GM23338 (cell line): ENCODE measurements around the gene MTARC1. TPM values are rescaled to one million over a fixed set of nuclear protein-coding genes. Genes with fewer than 3 reads are reported as not detected.

ENCODE experiments used
- ATAC-seq: fragments of 200-7000 bp; cut with Tn5 transposase; 3 replicates; pipeline ENCODE4 v1.9.1; 2020
- DNase-seq: peaks from one replicate; pipeline ENCODE4 v3.0.0-alpha.2; 2015; ENCODE audit warnings: low spot score
- H2AFZ ChIP-seq: fragments of 200-600 bp; sonication (generic); 2 replicates; pipeline ENCODE4 v1.8.0; 2016; ENCODE audit warnings: antibody characterized with exemption, mild to moderate bottlenecking, moderate library complexity
- H3F3A ChIP-seq: fragments of 200-600 bp; sonication (generic); replicated peaks from 2 replicates; pipeline ENCODE4 v1.8.0; 2017; ENCODE audit warnings: antibody characterized with exemption, mixed run types, low read depth
- H3K27ac ChIP-seq: fragments of 200-600 bp; sonication (generic); 2 replicates; pipeline ENCODE4 v1.6.1; 2016; ENCODE audit warnings: low read depth
- H3K27me3 ChIP-seq: fragments of 200-600 bp; sonication (generic); 2 replicates; pipeline ENCODE4 v1.8.0; 2016; ENCODE audit warnings: mild to moderate bottlenecking, mixed run types, moderate library complexity; ENCODE audit not compliant: insufficient read depth
- H3K36me3 ChIP-seq: fragments of 200-600 bp; sonication (generic); 2 replicates; pipeline ENCODE4 v1.8.0; 2016; ENCODE audit warnings: mild to moderate bottlenecking; ENCODE audit not compliant: insufficient read depth
- H3K4me1 ChIP-seq: fragments of 200-600 bp; sonication (generic); 2 replicates; pipeline ENCODE4 v1.8.0; 2016; ENCODE audit warnings: mild to moderate bottlenecking, moderate library complexity; ENCODE audit not compliant: insufficient read depth
- H3K4me2 ChIP-seq: fragments of 200-600 bp; sonication (generic); 2 replicates; pipeline ENCODE4 v1.7.1; 2017; ENCODE audit warnings: mixed run types
- H3K4me3 ChIP-seq: fragments of 200-600 bp; sonication (generic); 2 replicates; pipeline ENCODE4 v1.6.1; 2016; ENCODE audit warnings: mixed run types
- H3K79me2 ChIP-seq: fragments of 200-600 bp; sonication (generic); replicated peaks from 2 replicates; pipeline ENCODE4 v1.8.0; 2017; ENCODE audit warnings: mild to moderate bottlenecking; ENCODE audit not compliant: insufficient read depth
- H3K9me2 ChIP-seq: fragments of 200-600 bp; sonication (generic); 2 replicates; pipeline ENCODE4 v1.8.0; 2017; ENCODE audit not compliant: insufficient read depth
- H4K20me1 ChIP-seq: fragments of 200-600 bp; sonication (generic); replicated peaks from 2 replicates; pipeline ENCODE4 v1.8.0; 2017; ENCODE audit warnings: mild to moderate bottlenecking; ENCODE audit not compliant: insufficient read depth
- H3K27ac Mint-ChIP-seq: 2 replicates; pipeline ENCODE4 v1.8.0; 2020; ENCODE audit warnings: inconsistent platforms, mild to moderate bottlenecking, moderate library complexity, mixed read lengths
- H3K27me3 Mint-ChIP-seq: 3 replicates; pipeline ENCODE4 v1.8.0; 2022; ENCODE audit warnings: low read depth, mild to moderate bottlenecking, moderate library complexity, mixed read lengths, inconsistent platforms; ENCODE audit not compliant: insufficient read depth, poor library complexity
- H3K36me3 Mint-ChIP-seq: 3 replicates; pipeline ENCODE4 v1.8.0; 2021; ENCODE audit warnings: low read depth, mild to moderate bottlenecking, inconsistent platforms, moderate library complexity, mixed read lengths
- H3K4me1 Mint-ChIP-seq: 3 replicates; pipeline ENCODE4 v1.8.0; 2020; ENCODE audit warnings: mild to moderate bottlenecking, inconsistent platforms, mixed read lengths
- H3K4me3 Mint-ChIP-seq: 3 replicates; pipeline ENCODE4 v1.8.0; 2021; ENCODE audit warnings: moderate library complexity, mild to moderate bottlenecking, inconsistent platforms, mixed read lengths
- H3K9me3 Mint-ChIP-seq: 3 replicates; pipeline ENCODE4 v1.8.0; 2020; ENCODE audit warnings: moderate library complexity, mild to moderate bottlenecking, inconsistent platforms, mixed read lengths
- CREB1 ChIP-seq: fragments of 250-450 bp; sonication (Bioruptor Pico); IDR thresholded peaks from 2 replicates; pipeline ENCODE4 v1.5.0; 2020; ENCODE audit warnings: low read depth, mild to moderate bottlenecking, moderate library complexity
- EZH2 ChIP-seq: fragments of 200-600 bp; sonication (generic); IDR thresholded peaks from one replicate; pipeline ENCODE4 v1.8.0; 2017; ENCODE audit warnings: antibody characterized with exemption, mild to moderate bottlenecking, low read depth; ENCODE audit not compliant: unreplicated experiment
- EZH2phosphoT487 ChIP-seq: fragments of 200-600 bp; sonication (generic); IDR thresholded peaks from one replicate; pipeline ENCODE4 v1.8.1; 2018; ENCODE audit warnings: antibody characterized with exemption; ENCODE audit not compliant: unreplicated experiment
- JUNB ChIP-seq: IDR thresholded peaks from one replicate; pipeline ENCODE4 v1.6.1; 2016; ENCODE audit warnings: antibody characterized with exemption; ENCODE audit not compliant: unreplicated experiment
- NANOG ChIP-seq: IDR thresholded peaks from 2 replicates; pipeline ENCODE4 v1.6.1; 2016; ENCODE audit warnings: antibody characterized with exemption, borderline replicate concordance
- POLR2AphosphoS5 ChIP-seq: IDR thresholded peaks from 2 replicates; pipeline ENCODE4 v1.6.1; 2016; ENCODE audit warnings: antibody characterized with exemption, low read depth
- STAT1 ChIP-seq: IDR thresholded peaks from one replicate; pipeline ENCODE4 v1.6.1; 2016; ENCODE audit warnings: antibody characterized with exemption; ENCODE audit not compliant: unreplicated experiment
- ZNF114 ChIP-seq: fragments of 250-450 bp; sonication (Bioruptor Pico); IDR thresholded peaks from 2 replicates; pipeline ENCODE4 v1.5.0; 2020; ENCODE audit warnings: mild to moderate bottlenecking, moderate library complexity
- ZNF331 ChIP-seq: fragments of 250-450 bp; sonication (Bioruptor Pico); IDR thresholded peaks from 2 replicates; pipeline ENCODE4 v1.5.0; 2020; ENCODE audit warnings: low read depth, mild to moderate bottlenecking, moderate library complexity
- polyA plus RNA-seq: library from polyadenylated mRNA; unstranded; fragments of >200 nt; fragmentation: Nextera tagmentation; extraction: Ambion mirVana; gene quantifications from 2 replicates; pipeline ENCODE4 v1.2.1, GENCODE V29; 2016
- total RNA-seq: library from RNA; depleted of rRNA; stranded (reverse); fragments of >200 nt; shearing (Covaris generic); gene quantifications from 2 replicates; pipeline ENCODE4 v1.2.3, GENCODE V29; 2014
- TF ChIP-seq, protein P1 (sequence below): fragments of 250-450 bp; sonication (Bioruptor Pico); IDR thresholded peaks from 2 replicates; pipeline ENCODE4 v1.5.0; 2020; ENCODE audit warnings: mild to moderate bottlenecking, moderate library complexity
- TF ChIP-seq, protein P2 (sequence below), 2 experiments: fragments of 200-600 bp in 1 of 2; sonication (generic) in 1 of 2; conservative IDR thresholded peaks; 2 replicates each; pipeline versions ENCODE4 v1.5.1 to v1.6.1; 2016 to 2017; ENCODE audit warnings: antibody characterized with exemption in 2 of 2, low read depth in 2 of 2, mild to moderate bottlenecking in 2 of 2, moderate library complexity in 1 of 2
- TF ChIP-seq, protein P3 (sequence below): IDR thresholded peaks from 2 replicates; pipeline ENCODE4 v1.6.1; 2016; ENCODE audit warnings: antibody characterized with exemption
- TF ChIP-seq, protein P4 (sequence below): IDR thresholded peaks from one replicate; pipeline ENCODE4 v1.6.1; 2018; ENCODE audit warnings: antibody characterized with exemption; ENCODE audit not compliant: unreplicated experiment

MTARC1 gene
- total and polyA plus RNA-seq, 2 experiments from 2014 or later = 33.9 to 34.6 TPM

DNA sequence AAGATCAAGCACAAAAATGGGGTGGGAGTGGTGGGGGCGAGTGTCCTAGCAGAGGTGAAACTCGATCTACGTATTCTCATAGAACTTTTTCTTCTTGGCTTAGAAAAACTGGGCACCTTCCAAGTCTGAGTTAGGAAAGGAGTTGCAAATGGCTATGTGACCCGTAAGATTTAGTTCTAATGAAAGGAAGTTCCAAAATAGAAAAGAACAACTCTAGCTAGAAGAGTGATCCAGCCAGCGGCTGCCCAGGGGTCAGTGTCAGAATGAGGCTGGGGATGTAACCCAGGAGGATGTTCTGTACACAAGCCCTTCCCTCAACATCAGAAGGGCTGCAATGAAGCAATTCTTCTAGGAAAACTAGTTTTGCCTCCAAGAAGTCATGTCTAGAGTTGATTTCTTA lies 5.2 kb downstream of the MTARC1 start:
- DNase-seq = no peak
- Mint-ChIP-seq H3K27ac (no peak overlapping the region), H3K36me3 (peaks cover 17% of the 10 kb centered on the region), H3K4me3 (no peak overlapping the region), H3K27me3 (peaks cover 5% of the 10 kb centered on the region), H3K4me1 (no peaks in the 10 kb centered on the region), H3K9me3 (no peaks in the 10 kb centered on the region)
- Histone ChIP-seq H3K27ac (no peak overlapping the region), H3K27me3 (no peaks in the 10 kb centered on the region), H2AFZ (no peak overlapping the region), H3F3A (no peaks in the 10 kb centered on the region), H4K20me1 (peaks cover 20% of the 10 kb centered on the region), H3K79me2 (peaks cover 34% of the 10 kb centered on the region), H3K4me3 (no peak overlapping the region), H3K4me1 (peaks cover 10% of the 10 kb centered on the region), H3K9me2 (no peaks in the 10 kb centered on the region), H3K4me2 (no peak overlapping the region), H3K36me3 (0 out of 2 replicates have a peak, but pooled peaks cover 6% of the 10 kb centered on the region)
- no peak for ATAC-seq
- TF ChIP-seq ZNF331 (CRISPR knock-in tag) (no peak), JUNB (no peak), NANOG (no peak), CREB1 (CRISPR knock-in tag) (no peak), STAT1 (no peak), EZH2phosphoT487 (no peak), EZH2 (no peak), POLR2AphosphoS5 (no peak), ZNF114 (no peak)
- TF ChIP-seq, protein P1, sequence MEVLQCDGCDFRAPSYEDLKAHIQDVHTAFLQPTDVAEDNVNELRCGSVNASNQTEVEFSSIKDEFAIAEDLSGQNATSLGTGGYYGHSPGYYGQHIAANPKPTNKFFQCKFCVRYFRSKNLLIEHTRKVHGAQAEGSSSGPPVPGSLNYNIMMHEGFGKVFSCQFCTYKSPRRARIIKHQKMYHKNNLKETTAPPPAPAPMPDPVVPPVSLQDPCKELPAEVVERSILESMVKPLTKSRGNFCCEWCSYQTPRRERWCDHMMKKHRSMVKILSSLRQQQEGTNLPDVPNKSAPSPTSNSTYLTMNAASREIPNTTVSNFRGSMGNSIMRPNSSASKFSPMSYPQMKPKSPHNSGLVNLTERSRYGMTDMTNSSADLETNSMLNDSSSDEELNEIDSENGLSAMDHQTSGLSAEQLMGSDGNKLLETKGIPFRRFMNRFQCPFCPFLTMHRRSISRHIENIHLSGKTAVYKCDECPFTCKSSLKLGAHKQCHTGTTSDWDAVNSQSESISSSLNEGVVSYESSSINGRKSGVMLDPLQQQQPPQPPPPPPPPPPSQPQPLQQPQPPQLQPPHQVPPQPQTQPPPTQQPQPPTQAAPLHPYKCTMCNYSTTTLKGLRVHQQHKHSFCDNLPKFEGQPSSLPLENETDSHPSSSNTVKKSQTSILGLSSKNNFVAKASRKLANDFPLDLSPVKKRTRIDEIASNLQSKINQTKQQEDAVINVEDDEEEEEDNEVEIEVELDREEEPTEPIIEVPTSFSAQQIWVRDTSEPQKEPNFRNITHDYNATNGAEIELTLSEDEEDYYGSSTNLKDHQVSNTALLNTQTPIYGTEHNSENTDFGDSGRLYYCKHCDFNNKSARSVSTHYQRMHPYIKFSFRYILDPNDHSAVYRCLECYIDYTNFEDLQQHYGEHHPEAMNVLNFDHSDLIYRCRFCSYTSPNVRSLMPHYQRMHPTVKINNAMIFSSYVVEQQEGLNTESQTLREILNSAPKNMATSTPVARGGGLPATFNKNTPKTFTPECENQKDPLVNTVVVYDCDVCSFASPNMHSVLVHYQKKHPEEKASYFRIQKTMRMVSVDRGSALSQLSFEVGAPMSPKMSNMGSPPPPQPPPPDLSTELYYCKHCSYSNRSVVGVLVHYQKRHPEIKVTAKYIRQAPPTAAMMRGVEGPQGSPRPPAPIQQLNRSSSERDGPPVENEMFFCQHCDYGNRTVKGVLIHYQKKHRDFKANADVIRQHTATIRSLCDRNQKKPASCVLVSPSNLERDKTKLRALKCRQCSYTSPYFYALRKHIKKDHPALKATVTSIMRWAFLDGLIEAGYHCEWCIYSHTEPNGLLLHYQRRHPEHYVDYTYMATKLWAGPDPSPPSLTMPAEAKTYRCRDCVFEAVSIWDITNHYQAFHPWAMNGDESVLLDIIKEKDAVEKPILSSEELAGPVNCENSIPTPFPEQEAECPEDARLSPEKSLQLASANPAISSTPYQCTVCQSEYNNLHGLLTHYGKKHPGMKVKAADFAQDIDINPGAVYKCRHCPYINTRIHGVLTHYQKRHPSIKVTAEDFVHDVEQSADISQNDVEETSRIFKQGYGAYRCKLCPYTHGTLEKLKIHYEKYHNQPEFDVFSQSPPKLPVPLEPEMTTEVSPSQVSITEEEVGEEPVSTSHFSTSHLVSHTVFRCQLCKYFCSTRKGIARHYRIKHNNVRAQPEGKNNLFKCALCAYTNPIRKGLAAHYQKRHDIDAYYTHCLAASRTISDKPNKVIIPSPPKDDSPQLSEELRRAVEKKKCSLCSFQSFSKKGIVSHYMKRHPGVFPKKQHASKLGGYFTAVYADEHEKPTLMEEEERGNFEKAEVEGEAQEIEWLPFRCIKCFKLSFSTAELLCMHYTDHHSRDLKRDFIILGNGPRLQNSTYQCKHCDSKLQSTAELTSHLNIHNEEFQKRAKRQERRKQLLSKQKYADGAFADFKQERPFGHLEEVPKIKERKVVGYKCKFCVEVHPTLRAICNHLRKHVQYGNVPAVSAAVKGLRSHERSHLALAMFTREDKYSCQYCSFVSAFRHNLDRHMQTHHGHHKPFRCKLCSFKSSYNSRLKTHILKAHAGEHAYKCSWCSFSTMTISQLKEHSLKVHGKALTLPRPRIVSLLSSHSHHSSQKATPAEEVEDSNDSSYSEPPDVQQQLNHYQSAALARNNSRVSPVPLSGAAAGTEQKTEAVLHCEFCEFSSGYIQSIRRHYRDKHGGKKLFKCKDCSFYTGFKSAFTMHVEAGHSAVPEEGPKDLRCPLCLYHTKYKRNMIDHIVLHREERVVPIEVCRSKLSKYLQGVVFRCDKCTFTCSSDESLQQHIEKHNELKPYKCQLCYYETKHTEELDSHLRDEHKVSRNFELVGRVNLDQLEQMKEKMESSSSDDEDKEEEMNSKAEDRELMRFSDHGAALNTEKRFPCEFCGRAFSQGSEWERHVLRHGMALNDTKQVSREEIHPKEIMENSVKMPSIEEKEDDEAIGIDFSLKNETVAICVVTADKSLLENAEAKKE (CRISPR knock-in tag) = no peak
- TF ChIP-seq, protein P2, sequence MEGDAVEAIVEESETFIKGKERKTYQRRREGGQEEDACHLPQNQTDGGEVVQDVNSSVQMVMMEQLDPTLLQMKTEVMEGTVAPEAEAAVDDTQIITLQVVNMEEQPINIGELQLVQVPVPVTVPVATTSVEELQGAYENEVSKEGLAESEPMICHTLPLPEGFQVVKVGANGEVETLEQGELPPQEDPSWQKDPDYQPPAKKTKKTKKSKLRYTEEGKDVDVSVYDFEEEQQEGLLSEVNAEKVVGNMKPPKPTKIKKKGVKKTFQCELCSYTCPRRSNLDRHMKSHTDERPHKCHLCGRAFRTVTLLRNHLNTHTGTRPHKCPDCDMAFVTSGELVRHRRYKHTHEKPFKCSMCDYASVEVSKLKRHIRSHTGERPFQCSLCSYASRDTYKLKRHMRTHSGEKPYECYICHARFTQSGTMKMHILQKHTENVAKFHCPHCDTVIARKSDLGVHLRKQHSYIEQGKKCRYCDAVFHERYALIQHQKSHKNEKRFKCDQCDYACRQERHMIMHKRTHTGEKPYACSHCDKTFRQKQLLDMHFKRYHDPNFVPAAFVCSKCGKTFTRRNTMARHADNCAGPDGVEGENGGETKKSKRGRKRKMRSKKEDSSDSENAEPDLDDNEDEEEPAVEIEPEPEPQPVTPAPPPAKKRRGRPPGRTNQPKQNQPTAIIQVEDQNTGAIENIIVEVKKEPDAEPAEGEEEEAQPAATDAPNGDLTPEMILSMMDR (conservative IDR thresholded peaks at IDR 0.05; ENCODE audit: low read depth in 2 of 2) = no peak
- TF ChIP-seq, protein P3, sequence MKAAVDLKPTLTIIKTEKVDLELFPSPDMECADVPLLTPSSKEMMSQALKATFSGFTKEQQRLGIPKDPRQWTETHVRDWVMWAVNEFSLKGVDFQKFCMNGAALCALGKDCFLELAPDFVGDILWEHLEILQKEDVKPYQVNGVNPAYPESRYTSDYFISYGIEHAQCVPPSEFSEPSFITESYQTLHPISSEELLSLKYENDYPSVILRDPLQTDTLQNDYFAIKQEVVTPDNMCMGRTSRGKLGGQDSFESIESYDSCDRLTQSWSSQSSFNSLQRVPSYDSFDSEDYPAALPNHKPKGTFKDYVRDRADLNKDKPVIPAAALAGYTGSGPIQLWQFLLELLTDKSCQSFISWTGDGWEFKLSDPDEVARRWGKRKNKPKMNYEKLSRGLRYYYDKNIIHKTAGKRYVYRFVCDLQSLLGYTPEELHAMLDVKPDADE = no peak
- TF ChIP-seq, protein P4, sequence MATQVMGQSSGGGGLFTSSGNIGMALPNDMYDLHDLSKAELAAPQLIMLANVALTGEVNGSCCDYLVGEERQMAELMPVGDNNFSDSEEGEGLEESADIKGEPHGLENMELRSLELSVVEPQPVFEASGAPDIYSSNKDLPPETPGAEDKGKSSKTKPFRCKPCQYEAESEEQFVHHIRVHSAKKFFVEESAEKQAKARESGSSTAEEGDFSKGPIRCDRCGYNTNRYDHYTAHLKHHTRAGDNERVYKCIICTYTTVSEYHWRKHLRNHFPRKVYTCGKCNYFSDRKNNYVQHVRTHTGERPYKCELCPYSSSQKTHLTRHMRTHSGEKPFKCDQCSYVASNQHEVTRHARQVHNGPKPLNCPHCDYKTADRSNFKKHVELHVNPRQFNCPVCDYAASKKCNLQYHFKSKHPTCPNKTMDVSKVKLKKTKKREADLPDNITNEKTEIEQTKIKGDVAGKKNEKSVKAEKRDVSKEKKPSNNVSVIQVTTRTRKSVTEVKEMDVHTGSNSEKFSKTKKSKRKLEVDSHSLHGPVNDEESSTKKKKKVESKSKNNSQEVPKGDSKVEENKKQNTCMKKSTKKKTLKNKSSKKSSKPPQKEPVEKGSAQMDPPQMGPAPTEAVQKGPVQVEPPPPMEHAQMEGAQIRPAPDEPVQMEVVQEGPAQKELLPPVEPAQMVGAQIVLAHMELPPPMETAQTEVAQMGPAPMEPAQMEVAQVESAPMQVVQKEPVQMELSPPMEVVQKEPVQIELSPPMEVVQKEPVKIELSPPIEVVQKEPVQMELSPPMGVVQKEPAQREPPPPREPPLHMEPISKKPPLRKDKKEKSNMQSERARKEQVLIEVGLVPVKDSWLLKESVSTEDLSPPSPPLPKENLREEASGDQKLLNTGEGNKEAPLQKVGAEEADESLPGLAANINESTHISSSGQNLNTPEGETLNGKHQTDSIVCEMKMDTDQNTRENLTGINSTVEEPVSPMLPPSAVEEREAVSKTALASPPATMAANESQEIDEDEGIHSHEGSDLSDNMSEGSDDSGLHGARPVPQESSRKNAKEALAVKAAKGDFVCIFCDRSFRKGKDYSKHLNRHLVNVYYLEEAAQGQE = no peak
